ENCODE measurements around the gene NTMT2.

The NTMT2 gene

GRCh38 chr1:170205301-170205700, 59.5 kb downstream of the NTMT2 start:
- no peak for TF ChIP-seq CTCF (IDR thresholded peaks at IDR 0.05; ENCODE audit: extremely low read depth, missing control alignments)
- DNase-seq (ENCODE audit: low spot score): no peak

- no peak for DNase-seq (ENCODE audit: low spot score)
- TF ChIP-seq CTCF (IDR thresholded peaks at IDR 0.05; ENCODE audit: extremely low read depth, missing control alignments): no peak
Observed at GRCh38 chr1:170209125-170209524, 63.4 kb downstream of the NTMT2 start.

GRCh38 chr1:170210142-170210541, 64.4 kb downstream of the NTMT2 start:
- no peak for TF ChIP-seq CTCF (IDR thresholded peaks at IDR 0.05; ENCODE audit: extremely low read depth, missing control alignments)
- DNase-seq (ENCODE audit: low spot score): no peak

GRCh38 chr1:170213596-170213995, 67.8 kb downstream of the NTMT2 start:
- DNase-seq (ENCODE audit: low spot score): no peak
- no peak for TF ChIP-seq CTCF (IDR thresholded peaks at IDR 0.05; ENCODE audit: extremely low read depth, missing control alignments)

- no peak for TF ChIP-seq CTCF (IDR thresholded peaks at IDR 0.05; ENCODE audit: extremely low read depth, missing control alignments)
- DNase-seq (ENCODE audit: low spot score): peak; percentile 26
Observed at GRCh38 chr1:170214117-170215032, 68.6 kb downstream of the NTMT2 start.

- DNase-seq (ENCODE audit: low spot score): no peak
- TF ChIP-seq CTCF (IDR thresholded peaks at IDR 0.05; ENCODE audit: extremely low read depth, missing control alignments): no peak
Observed at GRCh38 chr1:170215072-170215885, 69.5 kb downstream of the NTMT2 start.

All from GM20000 (cell line).